ENCODE measurements around the gene CYTH3.

DNA sequence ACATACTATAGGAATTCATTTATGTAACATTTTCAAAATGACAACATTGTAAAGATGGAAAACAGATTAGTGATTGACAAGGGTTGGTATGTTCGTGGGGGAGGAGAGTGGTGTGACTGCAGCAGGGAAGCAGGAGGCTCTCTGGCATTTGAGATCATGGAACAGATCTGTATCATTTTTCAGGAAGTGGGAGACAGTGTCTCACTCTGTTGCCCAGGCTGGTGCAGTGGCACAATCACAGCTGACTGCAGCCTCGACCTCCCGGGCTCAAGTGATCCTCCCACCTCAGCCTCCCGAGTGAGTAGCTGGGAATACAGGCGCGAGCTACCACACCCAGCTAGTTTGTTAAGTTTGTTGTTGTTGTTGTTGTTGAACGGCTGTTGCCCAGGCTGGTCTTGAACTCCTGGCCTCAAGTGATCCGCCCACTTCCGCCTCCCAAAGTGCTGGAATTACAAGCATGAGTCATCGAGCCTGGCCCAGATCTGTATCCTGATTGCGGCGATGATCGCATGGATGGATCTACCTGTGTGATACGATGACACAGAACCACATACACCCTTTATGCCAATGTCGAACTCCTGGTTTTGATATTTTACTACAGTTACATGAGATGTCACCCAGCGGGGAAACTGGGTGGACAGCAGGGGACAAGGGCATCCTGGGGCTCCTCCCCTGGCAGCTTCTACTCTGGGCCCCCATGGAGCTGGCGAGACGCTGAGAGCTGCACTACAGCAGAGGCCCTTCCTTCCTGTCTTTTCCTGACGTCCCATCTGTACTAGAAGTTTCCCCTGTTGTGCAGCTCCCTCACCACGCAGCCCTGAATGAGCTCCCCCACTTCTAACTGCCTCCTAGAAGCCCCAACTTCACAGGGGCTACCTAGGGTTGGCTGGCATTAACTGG, 12.3 kb upstream of the CYTH3 start:
- no peak for TF ChIP-seq POLR2A (IDR thresholded peaks at IDR 0.05)
- TF ChIP-seq, protein P1, sequence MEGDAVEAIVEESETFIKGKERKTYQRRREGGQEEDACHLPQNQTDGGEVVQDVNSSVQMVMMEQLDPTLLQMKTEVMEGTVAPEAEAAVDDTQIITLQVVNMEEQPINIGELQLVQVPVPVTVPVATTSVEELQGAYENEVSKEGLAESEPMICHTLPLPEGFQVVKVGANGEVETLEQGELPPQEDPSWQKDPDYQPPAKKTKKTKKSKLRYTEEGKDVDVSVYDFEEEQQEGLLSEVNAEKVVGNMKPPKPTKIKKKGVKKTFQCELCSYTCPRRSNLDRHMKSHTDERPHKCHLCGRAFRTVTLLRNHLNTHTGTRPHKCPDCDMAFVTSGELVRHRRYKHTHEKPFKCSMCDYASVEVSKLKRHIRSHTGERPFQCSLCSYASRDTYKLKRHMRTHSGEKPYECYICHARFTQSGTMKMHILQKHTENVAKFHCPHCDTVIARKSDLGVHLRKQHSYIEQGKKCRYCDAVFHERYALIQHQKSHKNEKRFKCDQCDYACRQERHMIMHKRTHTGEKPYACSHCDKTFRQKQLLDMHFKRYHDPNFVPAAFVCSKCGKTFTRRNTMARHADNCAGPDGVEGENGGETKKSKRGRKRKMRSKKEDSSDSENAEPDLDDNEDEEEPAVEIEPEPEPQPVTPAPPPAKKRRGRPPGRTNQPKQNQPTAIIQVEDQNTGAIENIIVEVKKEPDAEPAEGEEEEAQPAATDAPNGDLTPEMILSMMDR (IDR thresholded peaks at IDR 0.05) = no peak
